ENCODE data around the gene ZNF326.
"Not testable (repeated sequence)": the region's sequence is repeated elsewhere in the genome, so short reads cannot be mapped to it uniquely, and the experiment has no call there.

ZNF326 gene

DNA sequence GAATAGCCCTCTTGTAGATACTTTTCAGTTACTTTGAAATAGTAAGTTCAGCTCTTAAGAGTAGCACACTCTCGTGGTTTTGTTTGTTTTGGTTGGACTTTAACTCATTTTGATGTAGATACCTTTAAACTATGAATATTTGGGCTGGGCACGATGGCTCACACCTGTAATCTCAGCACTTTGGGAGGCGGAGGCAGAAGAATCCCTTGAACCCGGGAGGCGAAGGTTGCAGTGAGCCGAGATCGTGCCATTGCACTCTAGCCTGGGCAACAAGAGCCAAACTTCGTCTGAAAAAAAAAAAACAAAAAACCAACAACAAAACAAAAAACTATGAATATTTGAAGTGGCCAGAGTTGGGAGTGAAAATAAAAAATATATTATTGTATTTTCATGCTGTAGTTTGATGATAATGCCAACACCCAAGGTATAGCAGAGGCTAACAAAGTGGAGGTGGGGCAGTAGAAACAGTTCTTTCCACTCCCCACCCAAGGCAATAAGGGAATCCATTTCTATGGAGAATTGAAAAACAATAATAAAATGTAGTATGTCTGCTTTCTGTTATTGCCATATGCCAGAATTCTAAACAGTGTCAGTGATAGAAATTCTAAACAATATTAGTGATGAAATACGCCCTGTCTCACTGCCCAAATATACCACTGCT is 1.7 kb downstream of the ZNF326 start:
- DNase-seq (ENCODE audit: low spot score) = no peak

DNA sequence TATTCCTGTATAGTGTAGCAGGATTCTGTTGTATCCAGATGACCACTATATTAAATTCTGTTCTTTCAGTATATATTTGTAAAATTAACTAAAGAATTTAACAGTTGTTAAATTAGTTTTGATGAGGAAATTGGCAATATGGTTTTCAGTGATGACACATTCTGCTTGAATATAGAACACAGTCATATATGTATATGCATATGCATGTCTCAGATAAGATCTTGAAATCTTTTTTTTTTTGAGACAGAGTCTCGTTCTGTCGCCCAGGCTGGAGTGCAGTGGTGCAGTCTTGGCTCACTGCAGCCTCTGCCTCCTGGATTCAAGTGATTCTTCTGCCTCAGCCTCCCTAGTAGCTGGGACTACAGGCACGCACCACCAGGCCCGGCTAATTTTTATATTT is 2.2 kb downstream of the ZNF326 start:
- DNase-seq (ENCODE audit: low spot score) = not testable (repeated sequence)

DNA sequence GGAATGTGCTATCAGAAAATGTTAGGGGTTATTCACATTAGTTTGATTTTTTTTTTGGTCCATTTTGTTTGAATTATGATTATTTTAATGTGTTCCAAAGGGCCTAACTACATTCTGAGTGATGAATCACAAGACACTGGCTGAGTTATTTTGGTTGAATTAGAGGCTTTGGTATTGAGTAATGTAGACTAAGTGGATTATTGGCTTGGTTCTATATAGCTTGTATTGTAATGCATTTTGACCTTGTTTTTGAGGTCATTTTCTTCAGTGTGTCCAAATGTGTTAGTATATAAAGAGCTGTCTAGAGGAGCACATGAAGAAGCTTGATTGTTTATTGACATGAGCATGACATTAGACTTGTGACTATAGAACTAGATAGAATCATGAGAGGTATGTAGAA is 3.4 kb downstream of the ZNF326 start:
- no peak for DNase-seq (ENCODE audit: low spot score)

DNA sequence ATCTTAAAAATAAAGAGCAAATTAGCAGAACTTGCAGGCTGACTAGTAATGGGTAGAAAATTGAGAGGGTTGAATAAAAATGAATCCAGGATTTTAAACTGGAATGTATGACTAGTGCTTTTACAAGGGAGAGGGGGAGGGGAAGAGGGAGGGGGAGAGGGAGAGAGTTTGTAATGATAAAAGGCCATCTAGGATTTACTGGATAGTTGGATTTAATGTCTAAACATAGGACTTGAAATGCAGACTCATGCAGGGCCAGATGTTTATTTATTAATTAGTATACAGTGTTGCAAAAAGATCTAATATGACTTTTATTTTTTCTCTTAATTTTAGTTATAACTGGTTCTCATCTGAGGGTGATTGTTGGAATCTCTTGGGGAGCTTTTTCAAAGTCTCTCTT is 4.3 kb downstream of the ZNF326 start:
- DNase-seq (ENCODE audit: low spot score) = no peak

DNA sequence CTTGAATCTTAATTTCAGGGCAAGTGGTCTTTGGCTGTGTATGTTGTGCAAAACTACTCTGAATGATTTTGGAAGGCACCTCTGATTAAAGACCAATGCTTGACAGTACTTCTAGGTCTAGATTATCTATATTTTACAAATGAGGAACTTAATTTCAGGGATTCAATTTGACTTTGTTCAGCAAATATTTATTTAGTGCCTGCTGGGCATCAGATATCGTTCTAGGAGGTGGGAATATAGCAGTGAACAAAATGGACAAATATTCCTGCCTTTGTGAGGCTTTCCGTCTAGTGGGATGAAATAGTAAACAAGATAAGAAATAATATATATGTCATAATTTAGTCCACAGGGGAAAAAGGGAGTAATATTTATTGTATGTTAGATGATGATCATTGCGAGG is 4.7 kb downstream of the ZNF326 start:
- no peak for DNase-seq (ENCODE audit: low spot score)

DNA sequence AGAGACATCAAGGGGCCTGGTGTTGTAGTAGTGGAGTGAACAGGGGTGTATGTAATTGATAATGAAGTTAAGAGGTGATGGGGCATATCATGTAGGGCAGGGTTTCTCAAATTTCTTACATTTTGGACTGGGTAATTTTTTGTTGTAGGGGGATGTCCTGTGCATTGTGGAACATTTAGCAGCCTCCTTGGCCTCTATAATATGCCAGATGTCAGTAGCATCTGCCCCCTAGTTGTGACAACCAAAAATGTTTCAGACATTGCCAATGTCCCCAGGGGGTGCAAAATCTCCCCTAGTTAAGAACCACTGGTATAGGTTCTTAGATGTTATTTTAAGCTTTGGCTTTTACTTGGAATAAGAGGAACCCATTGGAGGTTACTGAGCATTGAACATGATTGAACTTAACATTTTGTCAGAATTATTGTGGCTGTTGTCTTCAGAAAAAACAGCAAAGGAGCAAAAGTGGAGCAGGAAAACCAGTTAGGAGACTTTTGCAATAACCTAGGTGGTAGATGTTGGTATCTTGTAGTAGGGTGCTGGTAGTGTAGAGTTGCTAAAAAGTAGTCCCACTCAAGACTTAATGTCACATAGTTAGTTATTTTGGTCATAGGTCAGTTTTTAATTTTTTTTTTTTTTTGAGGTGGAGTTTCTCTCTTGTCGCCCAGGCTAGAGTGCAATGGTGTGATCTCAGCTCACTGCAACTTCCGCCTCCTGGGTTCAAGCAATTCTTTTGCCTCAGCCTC is 6.2 kb downstream of the ZNF326 start:
- DNase-seq (ENCODE audit: low spot score) = no peak

DNA sequence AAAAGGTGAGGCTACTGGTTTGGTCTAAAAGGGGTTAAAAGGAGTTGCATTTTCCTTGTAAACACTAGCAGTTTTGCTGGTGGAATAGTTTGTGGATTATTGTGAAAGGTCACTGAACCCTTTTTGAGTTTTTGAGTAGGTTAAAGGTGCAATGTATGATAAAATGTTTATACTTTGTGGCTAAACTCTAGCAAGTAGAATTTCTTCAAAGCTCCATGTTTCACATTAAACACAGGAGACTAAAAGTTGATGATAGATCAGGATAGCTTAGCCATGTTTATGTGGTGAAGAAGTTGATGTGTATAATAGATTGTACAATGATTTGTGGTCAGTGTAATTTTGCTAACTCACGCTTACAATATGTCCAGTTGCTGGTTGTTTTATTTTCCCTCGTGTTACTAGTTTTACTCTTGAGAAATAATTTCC is 13.1 kb downstream of the ZNF326 start:
- DNase-seq (ENCODE audit: low spot score) = no peak

DNA sequence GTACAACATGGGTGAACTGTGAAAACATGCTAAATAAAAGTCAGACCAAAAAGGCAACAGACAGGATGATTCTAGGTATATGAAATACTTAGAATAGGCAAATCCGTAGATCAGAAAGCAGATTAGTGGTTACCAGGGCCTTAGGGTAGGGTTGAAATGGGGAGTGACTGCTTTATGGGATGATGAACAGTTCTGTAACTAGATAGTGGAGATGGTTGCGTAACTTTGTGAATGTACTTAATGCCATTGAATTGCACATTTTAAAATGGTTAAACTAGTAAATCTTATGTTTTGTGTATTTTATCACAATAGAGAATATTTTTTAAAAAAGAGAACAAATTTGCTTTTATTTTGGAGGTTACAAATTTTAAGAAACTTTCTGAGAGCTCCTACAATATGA is 17.4 kb downstream of the ZNF326 start:
- no peak for DNase-seq (ENCODE audit: low spot score)

DNA sequence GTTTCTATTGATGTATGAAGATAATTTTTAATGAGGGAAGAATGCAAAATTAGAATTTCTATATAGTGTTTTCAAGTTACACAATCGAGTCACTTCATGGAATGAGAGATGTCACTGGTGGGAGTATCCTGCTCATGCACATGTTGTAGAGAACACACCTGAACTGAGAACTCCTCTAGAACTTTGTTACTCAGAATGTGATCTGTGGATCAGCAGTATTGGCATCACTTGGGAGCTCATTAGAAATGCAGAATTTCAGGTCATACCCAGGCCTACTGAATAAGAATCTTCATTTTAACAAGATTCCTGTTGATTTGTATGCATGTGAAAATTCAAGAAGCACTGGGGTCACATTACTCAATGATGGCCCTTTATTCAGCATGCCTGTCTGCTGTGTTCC is 28.8 kb downstream of the ZNF326 start:
- no peak for DNase-seq (ENCODE audit: low spot score)

DNA sequence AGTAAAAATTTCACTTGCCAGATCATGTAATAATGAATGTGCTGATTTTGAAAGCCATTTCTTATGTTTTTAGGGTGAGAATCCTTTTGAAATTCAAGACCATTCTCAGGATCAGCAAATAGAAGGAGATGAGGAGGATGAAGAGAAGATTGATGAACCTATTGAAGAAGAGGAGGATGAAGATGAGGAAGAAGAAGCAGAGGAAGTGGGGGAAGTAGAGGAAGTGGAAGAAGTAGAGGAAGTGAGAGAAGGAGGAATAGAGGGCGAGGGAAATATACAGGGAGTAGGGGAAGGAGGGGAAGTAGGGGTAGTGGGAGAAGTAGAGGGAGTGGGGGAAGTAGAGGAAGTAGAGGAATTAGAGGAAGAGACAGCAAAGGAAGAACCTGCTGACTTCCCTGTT is 32.4 kb downstream of the ZNF326 start:
- DNase-seq (ENCODE audit: low spot score) = no peak

DNA sequence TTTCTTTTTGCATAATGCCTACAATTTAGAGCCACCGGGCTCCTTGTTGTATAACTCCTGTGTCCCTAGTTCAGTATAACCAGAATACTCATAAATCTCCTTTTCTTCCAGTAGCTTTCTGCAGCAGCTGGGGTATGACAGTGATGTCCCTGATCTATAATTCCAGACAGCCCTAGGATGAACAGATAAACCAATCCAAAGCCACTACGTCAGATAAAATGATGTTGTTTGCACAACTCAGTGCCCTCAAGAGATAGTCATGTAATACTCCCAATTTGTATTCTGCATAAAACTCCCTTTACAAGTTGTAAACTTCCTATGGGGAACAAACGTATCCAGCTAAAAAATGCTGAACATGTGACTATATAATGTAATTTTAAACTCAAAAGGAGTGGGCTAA is 44.7 kb downstream of the ZNF326 start:
- no peak for DNase-seq (ENCODE audit: low spot score)

DNA sequence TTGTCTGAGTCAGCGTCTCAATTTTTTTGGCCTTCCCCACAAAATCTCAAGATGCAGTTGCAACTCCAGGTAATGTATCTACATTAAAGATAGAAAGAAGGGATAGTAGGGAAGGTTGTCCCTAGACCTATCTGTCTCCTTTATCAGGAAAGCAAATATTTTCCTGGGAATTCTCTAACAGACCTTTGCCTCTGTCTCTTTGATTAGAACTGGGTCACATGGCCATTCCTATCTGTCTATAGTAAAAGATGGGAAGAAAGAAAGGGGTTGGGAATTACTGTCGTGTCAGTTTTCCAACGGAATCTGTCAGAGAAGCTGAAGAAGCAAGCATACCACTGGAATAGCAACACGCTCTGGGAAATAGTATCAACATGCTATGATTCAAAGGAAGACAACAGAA is 48.7 kb downstream of the ZNF326 start:
- no peak for DNase-seq (ENCODE audit: low spot score)

DNA sequence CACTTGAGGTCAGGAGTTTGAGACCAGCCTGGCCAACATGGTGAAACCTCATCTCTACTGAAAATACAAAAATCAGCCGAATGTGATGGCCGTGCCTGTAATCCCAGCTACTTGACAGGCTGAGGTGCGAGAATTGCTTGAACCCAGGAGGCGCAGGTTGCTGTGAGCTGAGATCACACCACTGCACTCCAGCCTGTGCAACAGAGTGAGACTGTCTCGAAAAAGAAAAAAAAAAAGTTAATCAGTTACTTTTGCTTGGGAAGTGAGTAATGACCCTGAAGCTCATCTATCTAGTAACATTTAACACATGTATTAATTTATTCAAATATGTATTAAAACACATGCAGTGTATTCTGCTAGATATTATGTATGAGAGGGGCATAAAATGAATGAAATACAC is 49.4 kb downstream of the ZNF326 start:
- no peak for DNase-seq (ENCODE audit: low spot score)

DNA sequence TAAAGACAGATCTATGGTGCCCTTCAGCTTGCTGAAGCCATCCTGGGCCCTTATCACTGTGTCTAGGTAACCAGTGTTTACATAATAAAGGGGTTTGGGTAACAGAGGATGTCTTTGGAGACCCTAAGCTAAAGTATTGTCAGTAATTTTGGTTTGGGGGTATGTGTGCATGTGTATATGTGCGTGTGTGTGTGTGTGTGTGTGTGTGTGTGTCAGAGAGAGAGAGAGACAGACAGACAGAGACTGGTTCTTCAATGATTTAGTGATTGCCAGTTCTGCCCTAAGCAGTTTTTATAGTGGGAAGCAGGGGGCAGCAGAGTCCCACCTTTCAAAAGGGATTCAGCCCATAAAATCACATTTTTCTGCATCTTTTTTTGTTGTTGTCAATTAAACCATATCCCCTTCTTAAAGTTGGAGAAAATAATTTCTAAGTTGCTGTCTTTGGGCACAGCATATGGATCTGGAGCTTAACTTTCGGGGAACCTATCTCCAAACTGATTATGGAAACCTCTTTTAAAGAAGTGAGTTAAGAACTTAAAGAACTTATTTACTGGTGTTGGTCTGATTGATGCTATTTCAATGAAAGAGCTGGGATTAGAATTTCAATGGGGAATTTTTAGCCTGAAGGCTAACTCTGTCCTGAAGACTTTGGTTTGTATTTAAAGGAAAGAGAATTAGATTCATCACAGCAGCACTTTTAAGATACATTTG is 51.1 kb downstream of the ZNF326 start:
- DNase-seq (ENCODE audit: low spot score) = peak; percentile 5

DNA sequence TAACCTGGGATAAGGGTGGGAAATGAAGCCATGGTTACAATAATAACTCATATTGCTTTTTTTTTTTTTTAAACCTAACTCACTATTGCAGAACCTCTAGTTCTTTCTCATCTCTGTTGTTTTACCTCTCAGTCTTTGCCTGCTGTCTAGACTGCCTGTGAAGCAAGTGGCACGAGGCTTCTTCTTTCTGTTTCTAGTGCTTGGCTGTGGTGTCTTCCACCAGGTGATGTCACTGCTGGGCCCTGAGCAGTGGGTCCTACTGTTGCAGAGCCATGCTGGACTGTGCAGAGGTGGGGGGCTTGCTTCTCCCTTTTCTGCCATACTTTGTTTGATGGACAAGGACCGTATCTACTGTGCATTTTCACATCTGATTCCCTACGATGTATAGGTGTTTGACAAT is 51.7 kb downstream of the ZNF326 start:
- no peak for DNase-seq (ENCODE audit: low spot score)

DNA sequence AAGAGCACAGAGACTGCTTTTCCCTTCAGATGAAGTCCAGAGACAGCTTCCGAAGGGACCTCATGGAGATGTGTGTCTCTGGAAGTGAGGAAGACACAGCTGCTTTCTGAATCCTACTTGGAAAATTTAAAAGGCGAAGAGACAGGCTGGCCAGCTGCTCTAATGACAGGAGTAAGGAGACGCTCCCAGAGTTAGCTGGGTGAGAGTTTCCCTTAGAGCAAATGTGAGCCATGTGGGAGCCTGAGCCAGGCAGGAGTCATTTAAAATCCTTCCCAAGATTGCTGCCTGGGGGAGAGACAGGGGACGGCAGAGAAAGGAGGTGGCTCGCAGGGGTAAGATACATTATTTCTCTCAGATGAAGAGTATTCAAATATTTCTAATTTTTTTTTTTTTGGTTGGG is 53.1 kb downstream of the ZNF326 start:
- no peak for DNase-seq (ENCODE audit: low spot score)

DNA sequence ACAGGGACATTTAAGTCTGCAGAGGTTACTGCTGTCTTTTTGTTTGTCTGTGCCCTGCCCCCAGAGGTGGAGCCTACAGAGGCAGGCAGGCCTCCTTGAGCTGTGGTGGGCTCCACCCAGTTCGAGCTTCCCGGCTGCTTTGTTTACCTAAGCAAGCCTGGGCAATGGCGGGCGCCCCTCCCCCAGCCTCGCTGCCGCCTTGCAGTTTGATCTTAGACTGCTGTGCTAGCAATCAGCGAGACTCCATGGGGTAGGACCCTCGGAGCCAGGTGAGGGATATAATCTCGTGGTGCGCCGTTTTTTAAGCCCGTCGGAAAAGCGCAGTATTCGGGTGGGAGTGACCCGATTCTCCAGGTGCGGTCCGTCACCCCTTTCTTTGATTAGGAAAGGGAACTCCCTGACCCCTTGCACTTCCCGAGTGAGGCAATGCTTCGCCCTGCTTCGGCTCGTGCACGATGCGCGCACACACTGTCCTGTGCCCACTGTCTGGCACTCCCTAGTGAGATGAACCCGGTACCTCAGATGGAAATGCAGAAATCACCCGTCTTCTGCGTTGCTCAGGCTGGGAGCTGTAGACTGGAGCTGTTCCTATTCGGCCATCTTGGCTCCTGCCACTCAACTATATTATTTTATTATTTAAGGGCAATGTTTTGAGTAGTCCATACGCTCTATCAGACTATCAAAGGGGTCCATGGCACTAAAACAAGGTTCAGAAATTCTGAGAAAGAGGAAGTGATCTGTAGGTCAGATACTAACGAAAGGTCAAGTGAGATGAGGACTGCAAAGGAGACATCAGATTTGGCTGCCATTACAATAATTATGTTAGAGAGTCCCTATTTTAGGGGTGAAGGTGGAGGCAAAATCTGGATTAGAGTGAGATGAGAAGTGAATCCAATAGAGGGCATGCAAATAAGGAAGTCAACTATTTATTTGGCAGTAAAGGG is 68.1 kb downstream of the ZNF326 start:
- DNase-seq (ENCODE audit: low spot score) = not testable (repeated sequence)

DNA sequence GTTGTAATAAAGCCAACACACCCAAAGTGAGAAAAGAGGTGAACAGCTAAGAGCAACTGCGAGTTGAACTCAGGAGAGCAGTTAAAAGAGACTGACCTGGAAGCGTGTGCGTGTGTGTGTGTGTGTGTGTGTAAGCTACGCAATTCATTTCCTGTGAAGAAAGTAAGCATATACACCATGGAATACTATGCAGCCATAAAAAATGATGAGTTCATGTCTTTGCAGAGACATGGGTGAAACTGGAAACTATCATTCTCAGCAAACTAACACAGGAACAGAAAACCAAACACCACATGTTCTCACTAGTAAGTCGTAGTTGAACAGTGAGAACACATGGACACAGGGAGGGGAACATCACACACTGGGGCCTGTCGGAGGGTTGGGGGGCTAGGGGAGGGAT is 69.2 kb downstream of the ZNF326 start:
- DNase-seq (ENCODE audit: low spot score) = not testable (repeated sequence)

DNA sequence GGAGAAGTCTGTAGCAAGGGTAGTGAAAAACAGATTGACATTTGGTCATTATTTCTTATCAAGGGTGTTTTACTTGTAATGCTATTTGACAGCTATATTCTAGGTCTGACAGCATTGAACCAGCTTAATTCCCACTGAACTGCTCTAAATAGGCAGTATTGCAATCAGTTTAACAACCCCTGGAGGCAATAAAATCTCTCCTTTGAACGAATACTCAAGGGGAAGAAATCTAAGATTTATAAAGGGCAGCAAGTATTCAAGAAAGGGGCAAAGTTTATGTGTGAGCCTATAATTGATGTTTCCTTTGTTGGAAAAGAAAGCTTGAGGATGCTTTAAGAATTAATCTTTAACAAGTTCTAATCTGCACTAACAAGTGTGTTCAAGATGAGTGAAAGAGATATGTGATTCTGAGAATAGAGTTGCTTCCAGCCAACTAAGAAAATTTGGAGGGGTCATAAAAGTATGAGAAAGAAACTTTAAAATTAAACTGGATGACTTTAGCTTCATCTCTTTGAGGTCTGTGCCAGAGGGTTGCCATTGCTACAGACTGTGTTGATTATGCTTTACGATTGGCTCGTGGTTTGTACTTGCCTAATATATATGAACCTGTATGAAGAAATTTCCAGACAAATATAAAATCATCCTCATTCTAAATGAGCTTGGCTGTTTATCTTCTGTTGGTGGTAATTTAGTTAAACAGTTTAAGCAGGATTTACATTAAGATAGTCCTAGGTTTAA is 72.5 kb downstream of the ZNF326 start:
- DNase-seq (ENCODE audit: low spot score) = no peak

DNA sequence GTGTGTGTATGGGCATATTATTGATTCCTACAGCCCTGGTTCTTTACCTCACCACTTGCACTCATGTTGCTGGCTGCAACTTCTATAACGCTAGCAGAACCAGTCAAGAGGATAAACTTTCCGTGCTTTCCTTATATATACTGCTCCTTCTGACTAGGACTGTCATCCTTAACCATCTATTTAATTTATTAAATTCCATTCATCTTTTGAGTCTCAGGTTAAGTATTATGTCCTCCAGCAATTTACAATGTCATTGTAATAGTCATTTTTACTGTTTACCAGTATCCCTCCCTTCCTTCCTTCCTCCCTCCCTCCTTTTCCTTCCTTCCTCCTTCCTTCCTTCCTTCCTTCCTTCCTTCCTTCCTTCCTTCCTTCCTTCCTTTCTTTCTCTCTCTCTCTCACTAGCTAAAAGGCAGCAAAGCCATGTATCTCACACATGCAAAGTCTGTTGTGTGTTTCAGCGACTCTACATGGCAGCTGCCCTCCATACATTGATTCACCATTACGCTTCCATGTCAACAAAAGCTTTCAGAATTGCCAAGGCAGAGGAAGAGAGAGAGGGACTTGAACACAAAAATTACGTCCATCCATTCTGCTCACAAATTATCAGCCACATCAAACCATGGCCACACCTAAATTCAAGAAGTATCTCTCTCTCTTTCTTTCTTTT is 73.8 kb downstream of the ZNF326 start:
- no peak for DNase-seq (ENCODE audit: low spot score)

DNA sequence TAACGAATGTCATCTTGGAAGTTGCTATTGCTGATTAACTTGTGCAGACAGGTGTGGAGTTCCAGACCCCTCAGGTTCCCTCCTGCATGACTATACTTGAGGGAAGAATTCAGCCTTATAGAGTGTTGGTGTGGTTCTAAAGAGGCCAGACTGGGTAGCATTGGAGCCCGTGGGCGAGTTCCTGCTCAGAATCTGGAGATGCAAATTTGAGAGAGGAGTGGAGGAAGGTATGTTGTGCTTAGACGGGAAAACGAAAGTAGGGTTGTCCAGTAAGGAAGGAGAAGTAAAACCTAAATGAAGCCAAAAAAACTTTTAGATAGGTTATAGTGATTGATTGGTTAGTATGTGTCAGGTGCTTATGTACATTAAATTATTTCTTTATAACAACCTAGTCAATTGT is 79.2 kb downstream of the ZNF326 start:
- no peak for DNase-seq (ENCODE audit: low spot score)

Measured in globus pallidus (tissue), 1 donor.